HepG2 (cell line): Measurements from ENCODE around the gene EEF2. TPM values are rescaled to one million over a fixed set of nuclear protein-coding genes. Genes with fewer than 3 reads are reported as not detected.

Experiments used
- FIP1L1 ChIP-seq: fragments of 200-400 bp; formaldehyde crosslinking; IDR thresholded peaks from 2 replicates; pipeline ENCODE4 v1.6.1; 2018; ENCODE audit warnings: low read depth, mild to moderate bottlenecking, low read length, moderate library complexity, borderline replicate concordance; ENCODE audit not compliant: insufficient read depth
- FOXO1 ChIP-seq: sonication (generic); formaldehyde crosslinking; IDR thresholded peaks from 2 replicates; pipeline ENCODE4 v1.4.0; 2020; ENCODE audit warnings: missing genetic modification reagents
- MAZ ChIP-seq, 2 experiments: sonication (generic) in 1 of 2; formaldehyde crosslinking in 1 of 2; IDR thresholded peaks; 2 replicates each; pipeline versions ENCODE4 v1.5.0 to v1.6.1; 2012 to 2020; ENCODE audit warnings: low read depth in 2 of 2, mild to moderate bottlenecking in 2 of 2, borderline replicate concordance in 1 of 2, improper control_type of control experiment in 1 of 2, low read length in 1 of 2, missing genetic modification reagents in 1 of 2, moderate library complexity in 1 of 2
- PRPF4 ChIP-seq: fragments of 200-400 bp; formaldehyde crosslinking; IDR thresholded peaks from 2 replicates; pipeline ENCODE4 v1.6.1; 2016; ENCODE audit warnings: low read length, low read depth; ENCODE audit not compliant: poor library complexity, severe bottlenecking
- RORA ChIP-seq: sonication (generic); formaldehyde crosslinking; IDR thresholded peaks from 2 replicates; pipeline ENCODE4 v1.5.0; 2020; ENCODE audit warnings: mild to moderate bottlenecking, missing genetic modification reagents, moderate library complexity
- SNAPC2 ChIP-seq: sonication (generic); formaldehyde crosslinking; IDR thresholded peaks from 2 replicates; pipeline ENCODE4 v1.8.1; 2022; ENCODE audit warnings: mild to moderate bottlenecking, missing genetic modification reagents
- ZBTB7A ChIP-seq: sonication (generic); formaldehyde crosslinking; IDR thresholded peaks from 2 replicates; pipeline ENCODE4 v1.8.0; 2022; ENCODE audit warnings: mild to moderate bottlenecking, missing genetic modification reagents
- ZFP90 ChIP-seq: sonication (generic); formaldehyde crosslinking; IDR thresholded peaks from 2 replicates; pipeline ENCODE4 v1.8.0; 2022; ENCODE audit warnings: missing genetic modification reagents, mild to moderate bottlenecking, inconsistent platforms, borderline replicate concordance
- ZNF30 ChIP-seq: sonication (generic); formaldehyde crosslinking; IDR thresholded peaks from 2 replicates; pipeline ENCODE4 v1.5.0; 2020; ENCODE audit warnings: mild to moderate bottlenecking, missing genetic modification reagents
- ZNF468 ChIP-seq: sonication (generic); formaldehyde crosslinking; IDR thresholded peaks from 2 replicates; pipeline ENCODE4 v1.8.0; 2022; ENCODE audit warnings: mild to moderate bottlenecking, moderate library complexity, missing genetic modification reagents
- ZNF619 ChIP-seq: sonication (generic); formaldehyde crosslinking; IDR thresholded peaks from 2 replicates; pipeline ENCODE4 v1.4.0; 2020; ENCODE audit warnings: mild to moderate bottlenecking, missing genetic modification reagents
- ZNF850 ChIP-seq: sonication (generic); formaldehyde crosslinking; conservative IDR thresholded peaks from 2 replicates; pipeline ENCODE4 v1.9.0; 2021; ENCODE audit warnings: mild to moderate bottlenecking, missing genetic modification reagents
- polyA plus RNA-seq, 8 experiments: library from polyadenylated mRNA; depleted of rRNA in 3 of 8; stranded (reverse) in 7 of 8; unstranded in 1 of 8; fragments of >200 nt; fragmentation: Illumina TruSeq in 4 of 8; extraction: Trizol in 4 of 8; gene quantifications; 2 replicates each; pipeline versions ENCODE4 v1.2.1 to v1.2.3, GENCODE V29; 2011 to 2016; ENCODE audit warnings: low read depth in 4 of 8, missing spikeins in 1 of 8, mixed read lengths in 1 of 8; ENCODE audit not compliant: insufficient read depth in 1 of 8
- total RNA-seq, 5 experiments: library from RNA; depleted of rRNA; stranded (reverse); fragments of >200 nt; fragmentation: Illumina TruSeq; extraction: Trizol; gene quantifications; 2 replicates each; pipeline ENCODE4 v1.2.3, GENCODE V29; 2016; ENCODE audit warnings: low read depth in 1 of 5
- TF ChIP-seq, protein P1 (sequence below): sonication (generic); formaldehyde crosslinking; IDR thresholded peaks from 2 replicates; pipeline ENCODE4 v1.5.0; 2020; ENCODE audit warnings: missing genetic modification reagents
- TF ChIP-seq, protein P2 (sequence below): sonication (generic); formaldehyde crosslinking; IDR thresholded peaks from 2 replicates; pipeline ENCODE4 v1.9.0; 2021; ENCODE audit warnings: missing genetic modification reagents, borderline replicate concordance
- TF ChIP-seq, protein P3 (sequence below): sonication (generic); formaldehyde crosslinking; IDR thresholded peaks from 2 replicates; pipeline ENCODE4 v1.5.1; 2020; ENCODE audit warnings: mild to moderate bottlenecking, missing genetic modification reagents, moderate library complexity
- TF ChIP-seq, protein P4 (sequence below): sonication (generic); formaldehyde crosslinking; conservative IDR thresholded peaks from 2 replicates; pipeline ENCODE4 v1.4.0; 2020; ENCODE audit warnings: missing genetic modification reagents
- TF ChIP-seq, protein P5 (sequence below): sonication (generic); formaldehyde crosslinking; IDR thresholded peaks from 2 replicates; pipeline ENCODE4 v1.5.0; 2020; ENCODE audit warnings: mild to moderate bottlenecking, missing genetic modification reagents, borderline replicate concordance

EEF2 gene
- total and polyA plus RNA-seq, 2 of the 13 experiments (the other 11 are each of a cell fraction or from before 2014, with no cell fraction given), result 1,441 to 1,777 TPM

DNA sequence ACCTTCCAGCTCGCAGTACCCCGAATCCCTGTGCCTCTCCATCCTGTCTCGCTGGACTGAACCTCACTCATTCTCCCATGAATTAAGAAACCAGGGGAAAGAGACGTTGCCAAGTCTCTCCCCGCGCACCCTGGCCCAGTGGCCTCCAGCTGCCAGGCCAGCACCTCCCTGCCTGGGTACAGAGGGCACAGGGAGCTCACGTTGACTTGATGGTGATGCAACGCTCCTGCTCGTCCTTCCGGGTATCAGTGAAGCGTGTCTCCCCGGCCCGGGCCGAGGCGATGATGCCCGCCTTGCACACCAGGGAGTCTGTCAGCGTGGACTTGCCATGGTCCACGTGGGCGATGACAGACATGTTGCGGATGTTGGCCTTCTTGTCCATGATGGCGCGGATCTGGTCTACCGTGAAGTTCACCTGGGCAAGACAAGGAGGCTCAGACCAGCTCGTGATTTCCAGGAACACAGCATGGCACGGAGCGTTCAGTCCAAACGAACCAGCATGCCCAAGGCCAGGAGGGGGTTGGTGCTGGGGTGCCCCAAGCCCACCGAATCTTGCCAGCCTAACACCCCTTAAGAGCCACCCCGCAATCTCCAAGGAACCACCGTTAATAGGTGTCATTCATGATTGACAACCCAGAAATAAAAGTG is 1.2 kb downstream of the EEF2 start (continued):
- TF ChIP-seq, protein P1, sequence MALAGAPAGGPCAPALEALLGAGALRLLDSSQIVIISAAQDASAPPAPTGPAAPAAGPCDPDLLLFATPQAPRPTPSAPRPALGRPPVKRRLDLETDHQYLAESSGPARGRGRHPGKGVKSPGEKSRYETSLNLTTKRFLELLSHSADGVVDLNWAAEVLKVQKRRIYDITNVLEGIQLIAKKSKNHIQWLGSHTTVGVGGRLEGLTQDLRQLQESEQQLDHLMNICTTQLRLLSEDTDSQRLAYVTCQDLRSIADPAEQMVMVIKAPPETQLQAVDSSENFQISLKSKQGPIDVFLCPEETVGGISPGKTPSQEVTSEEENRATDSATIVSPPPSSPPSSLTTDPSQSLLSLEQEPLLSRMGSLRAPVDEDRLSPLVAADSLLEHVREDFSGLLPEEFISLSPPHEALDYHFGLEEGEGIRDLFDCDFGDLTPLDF (CRISPR knock-in tag), result no peak
- TF ChIP-seq FIP1L1 (no peak), ZNF30 (CRISPR knock-in tag) (no peak), ZFP90 (CRISPR knock-in tag) (no peak), MAZ (IDR thresholded peaks at IDR 0.05; ENCODE audit: borderline replicate concordance, low read depth, low read length) (no peak), MAZ (CRISPR knock-in tag; IDR thresholded peaks at IDR 0.05; ENCODE audit: low read depth) (no peak), FOXO1 (CRISPR knock-in tag) (no peak), SNAPC2 (no peak), ZNF619 (no peak), ZNF468 (CRISPR knock-in tag) (no peak), PRPF4 (no peak), ZNF850 (CRISPR knock-in tag) (no peak), ZBTB7A (CRISPR knock-in tag) (no peak), RORA (CRISPR knock-in tag) (no peak)
- TF ChIP-seq, protein P2, sequence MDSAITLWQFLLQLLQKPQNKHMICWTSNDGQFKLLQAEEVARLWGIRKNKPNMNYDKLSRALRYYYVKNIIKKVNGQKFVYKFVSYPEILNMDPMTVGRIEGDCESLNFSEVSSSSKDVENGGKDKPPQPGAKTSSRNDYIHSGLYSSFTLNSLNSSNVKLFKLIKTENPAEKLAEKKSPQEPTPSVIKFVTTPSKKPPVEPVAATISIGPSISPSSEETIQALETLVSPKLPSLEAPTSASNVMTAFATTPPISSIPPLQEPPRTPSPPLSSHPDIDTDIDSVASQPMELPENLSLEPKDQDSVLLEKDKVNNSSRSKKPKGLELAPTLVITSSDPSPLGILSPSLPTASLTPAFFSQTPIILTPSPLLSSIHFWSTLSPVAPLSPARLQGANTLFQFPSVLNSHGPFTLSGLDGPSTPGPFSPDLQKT (CRISPR knock-in tag), result no peak
- TF ChIP-seq, protein P3, sequence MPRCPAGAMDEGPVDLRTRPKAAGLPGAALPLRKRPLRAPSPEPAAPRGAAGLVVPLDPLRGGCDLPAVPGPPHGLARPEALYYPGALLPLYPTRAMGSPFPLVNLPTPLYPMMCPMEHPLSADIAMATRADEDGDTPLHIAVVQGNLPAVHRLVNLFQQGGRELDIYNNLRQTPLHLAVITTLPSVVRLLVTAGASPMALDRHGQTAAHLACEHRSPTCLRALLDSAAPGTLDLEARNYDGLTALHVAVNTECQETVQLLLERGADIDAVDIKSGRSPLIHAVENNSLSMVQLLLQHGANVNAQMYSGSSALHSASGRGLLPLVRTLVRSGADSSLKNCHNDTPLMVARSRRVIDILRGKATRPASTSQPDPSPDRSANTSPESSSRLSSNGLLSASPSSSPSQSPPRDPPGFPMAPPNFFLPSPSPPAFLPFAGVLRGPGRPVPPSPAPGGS (CRISPR knock-in tag), result no peak
- TF ChIP-seq, protein P4, sequence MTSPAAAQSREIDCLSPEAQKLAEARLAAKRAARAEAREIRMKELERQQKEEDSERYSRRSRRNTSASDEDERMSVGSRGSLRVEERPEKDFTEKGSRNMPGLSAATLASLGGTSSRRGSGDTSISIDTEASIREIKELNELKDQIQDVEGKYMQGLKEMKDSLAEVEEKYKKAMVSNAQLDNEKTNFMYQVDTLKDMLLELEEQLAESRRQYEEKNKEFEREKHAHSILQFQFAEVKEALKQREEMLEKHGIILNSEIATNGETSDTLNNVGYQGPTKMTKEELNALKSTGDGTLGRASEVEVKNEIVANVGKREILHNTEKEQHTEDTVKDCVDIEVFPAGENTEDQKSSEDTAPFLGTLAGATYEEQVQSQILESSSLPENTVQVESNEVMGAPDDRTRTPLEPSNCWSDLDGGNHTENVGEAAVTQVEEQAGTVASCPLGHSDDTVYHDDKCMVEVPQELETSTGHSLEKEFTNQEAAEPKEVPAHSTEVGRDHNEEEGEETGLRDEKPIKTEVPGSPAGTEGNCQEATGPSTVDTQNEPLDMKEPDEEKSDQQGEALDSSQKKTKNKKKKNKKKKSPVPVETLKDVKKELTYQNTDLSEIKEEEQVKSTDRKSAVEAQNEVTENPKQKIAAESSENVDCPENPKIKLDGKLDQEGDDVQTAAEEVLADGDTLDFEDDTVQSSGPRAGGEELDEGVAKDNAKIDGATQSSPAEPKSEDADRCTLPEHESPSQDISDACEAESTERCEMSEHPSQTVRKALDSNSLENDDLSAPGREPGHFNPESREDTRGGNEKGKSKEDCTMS, result no peak
- TF ChIP-seq, protein P5, sequence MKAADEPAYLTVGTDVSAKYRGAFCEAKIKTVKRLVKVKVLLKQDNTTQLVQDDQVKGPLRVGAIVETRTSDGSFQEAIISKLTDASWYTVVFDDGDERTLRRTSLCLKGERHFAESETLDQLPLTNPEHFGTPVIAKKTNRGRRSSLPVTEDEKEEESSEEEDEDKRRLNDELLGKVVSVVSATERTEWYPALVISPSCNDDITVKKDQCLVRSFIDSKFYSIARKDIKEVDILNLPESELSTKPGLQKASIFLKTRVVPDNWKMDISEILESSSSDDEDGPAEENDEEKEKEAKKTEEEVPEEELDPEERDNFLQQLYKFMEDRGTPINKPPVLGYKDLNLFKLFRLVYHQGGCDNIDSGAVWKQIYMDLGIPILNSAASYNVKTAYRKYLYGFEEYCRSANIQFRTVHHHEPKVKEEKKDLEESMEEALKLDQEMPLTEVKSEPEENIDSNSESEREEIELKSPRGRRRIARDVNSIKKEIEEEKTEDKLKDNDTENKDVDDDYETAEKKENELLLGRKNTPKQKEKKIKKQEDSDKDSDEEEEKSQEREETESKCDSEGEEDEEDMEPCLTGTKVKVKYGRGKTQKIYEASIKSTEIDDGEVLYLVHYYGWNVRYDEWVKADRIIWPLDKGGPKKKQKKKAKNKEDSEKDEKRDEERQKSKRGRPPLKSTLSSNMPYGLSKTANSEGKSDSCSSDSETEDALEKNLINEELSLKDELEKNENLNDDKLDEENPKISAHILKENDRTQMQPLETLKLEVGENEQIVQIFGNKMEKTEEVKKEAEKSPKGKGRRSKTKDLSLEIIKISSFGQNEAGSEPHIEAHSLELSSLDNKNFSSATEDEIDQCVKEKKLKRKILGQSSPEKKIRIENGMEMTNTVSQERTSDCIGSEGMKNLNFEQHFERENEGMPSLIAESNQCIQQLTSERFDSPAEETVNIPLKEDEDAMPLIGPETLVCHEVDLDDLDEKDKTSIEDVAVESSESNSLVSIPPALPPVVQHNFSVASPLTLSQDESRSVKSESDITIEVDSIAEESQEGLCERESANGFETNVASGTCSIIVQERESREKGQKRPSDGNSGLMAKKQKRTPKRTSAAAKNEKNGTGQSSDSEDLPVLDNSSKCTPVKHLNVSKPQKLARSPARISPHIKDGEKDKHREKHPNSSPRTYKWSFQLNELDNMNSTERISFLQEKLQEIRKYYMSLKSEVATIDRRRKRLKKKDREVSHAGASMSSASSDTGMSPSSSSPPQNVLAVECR (CRISPR knock-in tag), result peak; percentile 71
